Measurements from ENCODE around the gene UBE2D3.

GRCh38 chr4:102783006-102783405 lies 44.3 kb downstream of the UBE2D3 start:
- TF ChIP-seq CTCF (IDR thresholded peaks at IDR 0.05) = no peak
- no peak for TF ChIP-seq POLR2A (IDR thresholded peaks at IDR 0.05)
